HEK293 (cell line): ENCODE measurements around the gene CENPT.

Source experiments
- EGR2 ChIP-seq: fragments of 450-650 bp; formaldehyde crosslinking; IDR thresholded peaks from 2 replicates; pipeline ENCODE4 v1.5.1; 2016; ENCODE audit warnings: low read depth, missing biosample characterization, missing genetic modification characterization
- KLF8 ChIP-seq: fragments of 450-650 bp; formaldehyde crosslinking; IDR thresholded peaks from 2 replicates; pipeline ENCODE4 v1.5.1; 2016; ENCODE audit warnings: missing biosample characterization, missing genetic modification characterization
- MYNN ChIP-seq: fragments of 450-650 bp; formaldehyde crosslinking; IDR thresholded peaks from 2 replicates; pipeline ENCODE4 v1.5.1; 2016; ENCODE audit warnings: missing biosample characterization, missing genetic modification characterization, borderline replicate concordance
- ZBTB44 ChIP-seq: fragments of 450-650 bp; IDR thresholded peaks from 2 replicates; pipeline ENCODE4 v1.5.1; 2018; ENCODE audit warnings: missing biosample characterization, mild to moderate bottlenecking, missing genetic modification characterization
- ZFHX2 ChIP-seq: fragments of 450-650 bp; formaldehyde crosslinking; conservative IDR thresholded peaks from 2 replicates; pipeline ENCODE4 v1.5.1; 2016; ENCODE audit warnings: missing biosample characterization, missing genetic modification characterization
- ZNF221 ChIP-seq: fragments of 450-650 bp; formaldehyde crosslinking; IDR thresholded peaks from 2 replicates; pipeline ENCODE4 v1.5.1; 2017; ENCODE audit warnings: missing biosample characterization, missing genetic modification characterization, borderline replicate concordance
- ZNF223 ChIP-seq: fragments of 450-650 bp; formaldehyde crosslinking; IDR thresholded peaks from 2 replicates; pipeline ENCODE4 v1.5.1; 2016; ENCODE audit warnings: missing biosample characterization, missing genetic modification characterization
- ZNF324 ChIP-seq: fragments of 450-650 bp; formaldehyde crosslinking; IDR thresholded peaks from 2 replicates; pipeline ENCODE4 v1.5.1; 2016; ENCODE audit warnings: missing biosample characterization, missing genetic modification characterization
- ZNF449 ChIP-seq: fragments of 450-650 bp; formaldehyde crosslinking; IDR thresholded peaks from 2 replicates; pipeline ENCODE4 v1.5.1; 2017; ENCODE audit warnings: missing biosample characterization, mild to moderate bottlenecking, missing genetic modification characterization, moderate library complexity
- ZNF529 ChIP-seq: fragments of 450-650 bp; formaldehyde crosslinking; IDR thresholded peaks from 2 replicates; pipeline ENCODE4 v1.5.1; 2017; ENCODE audit warnings: missing genetic modification characterization, missing biosample characterization; ENCODE audit not compliant: insufficient replicate concordance
- ZNF571 ChIP-seq: fragments of 450-650 bp; formaldehyde crosslinking; IDR thresholded peaks from 2 replicates; pipeline ENCODE4 v1.5.0; 2017; ENCODE audit warnings: missing biosample characterization, missing genetic modification characterization
- TF ChIP-seq, protein P1 (sequence below): fragments of 450-650 bp; formaldehyde crosslinking; IDR thresholded peaks from 2 replicates; pipeline ENCODE4 v1.5.1; 2016; ENCODE audit warnings: missing biosample characterization, missing genetic modification characterization, borderline replicate concordance
- TF ChIP-seq, protein P2 (sequence below): fragments of 450-650 bp; formaldehyde crosslinking; IDR thresholded peaks from 2 replicates; pipeline ENCODE4 v1.5.1; 2017; ENCODE audit warnings: missing biosample characterization, missing genetic modification characterization
- TF ChIP-seq, protein P3 (sequence below): fragments of 450-650 bp; formaldehyde crosslinking; IDR thresholded peaks from 2 replicates; pipeline ENCODE4 v1.5.1; 2017; ENCODE audit warnings: missing biosample characterization, missing genetic modification characterization
- TF ChIP-seq, protein P4 (sequence below): fragments of 450-650 bp; formaldehyde crosslinking; conservative IDR thresholded peaks from 2 replicates; pipeline ENCODE4 v1.5.1; 2016; ENCODE audit warnings: low read depth, missing biosample characterization, missing genetic modification characterization
- TF ChIP-seq, protein P5 (sequence below): fragments of 450-650 bp; formaldehyde crosslinking; IDR thresholded peaks from 2 replicates; pipeline ENCODE4 v1.5.1; 2016; ENCODE audit warnings: missing biosample characterization, missing genetic modification characterization, borderline replicate concordance

The CENPT gene

DNA sequence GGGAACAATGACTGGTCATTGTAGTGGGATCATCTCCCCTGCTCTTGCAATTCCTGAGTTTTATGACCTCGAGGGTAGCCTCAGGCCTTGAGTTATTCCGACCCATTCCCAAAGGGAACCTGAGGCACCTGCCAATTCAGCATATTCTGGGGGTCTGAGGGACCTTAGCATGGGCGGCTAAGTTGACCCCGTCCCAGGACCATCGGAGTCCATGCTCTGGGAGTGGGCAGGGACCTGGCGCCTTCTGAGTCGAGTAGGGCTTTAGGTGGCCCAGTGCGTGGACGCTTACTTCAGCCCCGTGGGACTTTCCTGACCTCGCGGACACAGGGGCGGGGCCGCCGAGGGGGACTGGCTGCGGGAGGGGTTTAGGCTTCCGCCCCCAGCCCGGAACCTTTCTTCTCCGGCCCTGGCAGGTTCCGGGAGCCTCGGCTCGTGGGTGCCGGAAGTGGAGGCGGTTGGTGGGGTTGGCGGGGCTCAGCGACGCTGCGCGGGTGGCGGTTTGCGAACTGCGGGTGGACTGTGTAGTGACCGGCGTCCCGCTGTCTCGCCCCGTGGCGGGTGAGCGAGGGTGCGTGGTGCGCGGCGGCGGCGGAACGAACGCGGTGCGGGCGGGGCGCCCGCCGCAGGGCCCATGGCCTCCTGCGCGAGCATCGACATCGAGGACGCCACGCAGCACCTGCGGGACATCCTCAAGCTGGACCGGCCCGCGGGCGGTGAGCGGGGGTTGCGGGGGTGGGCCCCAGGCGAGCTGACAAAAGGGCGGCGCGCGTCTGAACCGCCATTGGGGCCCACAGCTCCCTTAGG is 25.3 kb upstream of the CENPT start, which contains the start of gene EDC4 (continued):
- TF ChIP-seq, protein P1, sequence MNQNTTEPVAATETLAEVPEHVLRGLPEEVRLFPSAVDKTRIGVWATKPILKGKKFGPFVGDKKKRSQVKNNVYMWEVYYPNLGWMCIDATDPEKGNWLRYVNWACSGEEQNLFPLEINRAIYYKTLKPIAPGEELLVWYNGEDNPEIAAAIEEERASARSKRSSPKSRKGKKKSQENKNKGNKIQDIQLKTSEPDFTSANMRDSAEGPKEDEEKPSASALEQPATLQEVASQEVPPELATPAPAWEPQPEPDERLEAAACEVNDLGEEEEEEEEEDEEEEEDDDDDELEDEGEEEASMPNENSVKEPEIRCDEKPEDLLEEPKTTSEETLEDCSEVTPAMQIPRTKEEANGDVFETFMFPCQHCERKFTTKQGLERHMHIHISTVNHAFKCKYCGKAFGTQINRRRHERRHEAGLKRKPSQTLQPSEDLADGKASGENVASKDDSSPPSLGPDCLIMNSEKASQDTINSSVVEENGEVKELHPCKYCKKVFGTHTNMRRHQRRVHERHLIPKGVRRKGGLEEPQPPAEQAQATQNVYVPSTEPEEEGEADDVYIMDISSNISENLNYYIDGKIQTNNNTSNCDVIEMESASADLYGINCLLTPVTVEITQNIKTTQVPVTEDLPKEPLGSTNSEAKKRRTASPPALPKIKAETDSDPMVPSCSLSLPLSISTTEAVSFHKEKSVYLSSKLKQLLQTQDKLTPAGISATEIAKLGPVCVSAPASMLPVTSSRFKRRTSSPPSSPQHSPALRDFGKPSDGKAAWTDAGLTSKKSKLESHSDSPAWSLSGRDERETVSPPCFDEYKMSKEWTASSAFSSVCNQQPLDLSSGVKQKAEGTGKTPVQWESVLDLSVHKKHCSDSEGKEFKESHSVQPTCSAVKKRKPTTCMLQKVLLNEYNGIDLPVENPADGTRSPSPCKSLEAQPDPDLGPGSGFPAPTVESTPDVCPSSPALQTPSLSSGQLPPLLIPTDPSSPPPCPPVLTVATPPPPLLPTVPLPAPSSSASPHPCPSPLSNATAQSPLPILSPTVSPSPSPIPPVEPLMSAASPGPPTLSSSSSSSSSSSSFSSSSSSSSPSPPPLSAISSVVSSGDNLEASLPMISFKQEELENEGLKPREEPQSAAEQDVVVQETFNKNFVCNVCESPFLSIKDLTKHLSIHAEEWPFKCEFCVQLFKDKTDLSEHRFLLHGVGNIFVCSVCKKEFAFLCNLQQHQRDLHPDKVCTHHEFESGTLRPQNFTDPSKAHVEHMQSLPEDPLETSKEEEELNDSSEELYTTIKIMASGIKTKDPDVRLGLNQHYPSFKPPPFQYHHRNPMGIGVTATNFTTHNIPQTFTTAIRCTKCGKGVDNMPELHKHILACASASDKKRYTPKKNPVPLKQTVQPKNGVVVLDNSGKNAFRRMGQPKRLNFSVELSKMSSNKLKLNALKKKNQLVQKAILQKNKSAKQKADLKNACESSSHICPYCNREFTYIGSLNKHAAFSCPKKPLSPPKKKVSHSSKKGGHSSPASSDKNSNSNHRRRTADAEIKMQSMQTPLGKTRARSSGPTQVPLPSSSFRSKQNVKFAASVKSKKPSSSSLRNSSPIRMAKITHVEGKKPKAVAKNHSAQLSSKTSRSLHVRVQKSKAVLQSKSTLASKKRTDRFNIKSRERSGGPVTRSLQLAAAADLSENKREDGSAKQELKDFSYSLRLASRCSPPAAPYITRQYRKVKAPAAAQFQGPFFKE (tag by site-specific recombination) = 0 out of 2 replicates have a peak, but pooled peaks have one; percentile 33
- TF ChIP-seq, protein P2, sequence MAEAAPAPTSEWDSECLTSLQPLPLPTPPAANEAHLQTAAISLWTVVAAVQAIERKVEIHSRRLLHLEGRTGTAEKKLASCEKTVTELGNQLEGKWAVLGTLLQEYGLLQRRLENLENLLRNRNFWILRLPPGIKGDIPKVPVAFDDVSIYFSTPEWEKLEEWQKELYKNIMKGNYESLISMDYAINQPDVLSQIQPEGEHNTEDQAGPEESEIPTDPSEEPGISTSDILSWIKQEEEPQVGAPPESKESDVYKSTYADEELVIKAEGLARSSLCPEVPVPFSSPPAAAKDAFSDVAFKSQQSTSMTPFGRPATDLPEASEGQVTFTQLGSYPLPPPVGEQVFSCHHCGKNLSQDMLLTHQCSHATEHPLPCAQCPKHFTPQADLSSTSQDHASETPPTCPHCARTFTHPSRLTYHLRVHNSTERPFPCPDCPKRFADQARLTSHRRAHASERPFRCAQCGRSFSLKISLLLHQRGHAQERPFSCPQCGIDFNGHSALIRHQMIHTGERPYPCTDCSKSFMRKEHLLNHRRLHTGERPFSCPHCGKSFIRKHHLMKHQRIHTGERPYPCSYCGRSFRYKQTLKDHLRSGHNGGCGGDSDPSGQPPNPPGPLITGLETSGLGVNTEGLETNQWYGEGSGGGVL (tag by site-specific recombination) = peak; percentile 64
- TF ChIP-seq ZBTB44 (tag by site-specific recombination) = peak; percentile 62; the same call in 1 of the 2 replicates
- TF ChIP-seq ZNF449 (tag by site-specific recombination) = peak; percentile 52
- peak; percentile 97 for TF ChIP-seq KLF8 (tag by site-specific recombination)
- no peak for TF ChIP-seq ZNF571 (tag by site-specific recombination)
- peak; percentile 96 for TF ChIP-seq EGR2 (tag by site-specific recombination)
- TF ChIP-seq ZFHX2 (tag by site-specific recombination) = peak; percentile 98
- TF ChIP-seq, protein P3, sequence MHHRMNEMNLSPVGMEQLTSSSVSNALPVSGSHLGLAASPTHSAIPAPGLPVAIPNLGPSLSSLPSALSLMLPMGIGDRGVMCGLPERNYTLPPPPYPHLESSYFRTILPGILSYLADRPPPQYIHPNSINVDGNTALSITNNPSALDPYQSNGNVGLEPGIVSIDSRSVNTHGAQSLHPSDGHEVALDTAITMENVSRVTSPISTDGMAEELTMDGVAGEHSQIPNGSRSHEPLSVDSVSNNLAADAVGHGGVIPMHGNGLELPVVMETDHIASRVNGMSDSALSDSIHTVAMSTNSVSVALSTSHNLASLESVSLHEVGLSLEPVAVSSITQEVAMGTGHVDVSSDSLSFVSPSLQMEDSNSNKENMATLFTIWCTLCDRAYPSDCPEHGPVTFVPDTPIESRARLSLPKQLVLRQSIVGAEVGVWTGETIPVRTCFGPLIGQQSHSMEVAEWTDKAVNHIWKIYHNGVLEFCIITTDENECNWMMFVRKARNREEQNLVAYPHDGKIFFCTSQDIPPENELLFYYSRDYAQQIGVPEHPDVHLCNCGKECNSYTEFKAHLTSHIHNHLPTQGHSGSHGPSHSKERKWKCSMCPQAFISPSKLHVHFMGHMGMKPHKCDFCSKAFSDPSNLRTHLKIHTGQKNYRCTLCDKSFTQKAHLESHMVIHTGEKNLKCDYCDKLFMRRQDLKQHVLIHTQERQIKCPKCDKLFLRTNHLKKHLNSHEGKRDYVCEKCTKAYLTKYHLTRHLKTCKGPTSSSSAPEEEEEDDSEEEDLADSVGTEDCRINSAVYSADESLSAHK (tag by site-specific recombination) = peak; percentile 54; the same call in 1 of the 2 replicates
- TF ChIP-seq, protein P4, sequence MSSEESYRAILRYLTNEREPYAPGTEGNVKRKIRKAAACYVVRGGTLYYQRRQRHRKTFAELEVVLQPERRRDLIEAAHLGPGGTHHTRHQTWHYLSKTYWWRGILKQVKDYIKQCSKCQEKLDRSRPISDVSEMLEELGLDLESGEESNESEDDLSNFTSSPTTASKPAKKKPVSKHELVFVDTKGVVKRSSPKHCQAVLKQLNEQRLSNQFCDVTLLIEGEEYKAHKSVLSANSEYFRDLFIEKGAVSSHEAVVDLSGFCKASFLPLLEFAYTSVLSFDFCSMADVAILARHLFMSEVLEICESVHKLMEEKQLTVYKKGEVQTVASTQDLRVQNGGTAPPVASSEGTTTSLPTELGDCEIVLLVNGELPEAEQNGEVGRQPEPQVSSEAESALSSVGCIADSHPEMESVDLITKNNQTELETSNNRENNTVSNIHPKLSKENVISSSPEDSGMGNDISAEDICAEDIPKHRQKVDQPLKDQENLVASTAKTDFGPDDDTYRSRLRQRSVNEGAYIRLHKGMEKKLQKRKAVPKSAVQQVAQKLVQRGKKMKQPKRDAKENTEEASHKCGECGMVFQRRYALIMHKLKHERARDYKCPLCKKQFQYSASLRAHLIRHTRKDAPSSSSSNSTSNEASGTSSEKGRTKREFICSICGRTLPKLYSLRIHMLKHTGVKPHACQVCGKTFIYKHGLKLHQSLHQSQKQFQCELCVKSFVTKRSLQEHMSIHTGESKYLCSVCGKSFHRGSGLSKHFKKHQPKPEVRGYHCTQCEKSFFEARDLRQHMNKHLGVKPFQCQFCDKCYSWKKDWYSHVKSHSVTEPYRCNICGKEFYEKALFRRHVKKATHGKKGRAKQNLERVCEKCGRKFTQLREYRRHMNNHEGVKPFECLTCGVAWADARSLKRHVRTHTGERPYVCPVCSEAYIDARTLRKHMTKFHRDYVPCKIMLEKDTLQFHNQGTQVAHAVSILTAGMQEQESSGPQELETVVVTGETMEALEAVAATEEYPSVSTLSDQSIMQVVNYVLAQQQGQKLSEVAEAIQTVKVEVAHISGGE = peak; percentile 100
- 0 out of 2 replicates have a peak, but pooled peaks have one; percentile 50 for TF ChIP-seq ZNF324 (tag by site-specific recombination)
- no peak for TF ChIP-seq MYNN (tag by site-specific recombination)
- TF ChIP-seq, protein P5, sequence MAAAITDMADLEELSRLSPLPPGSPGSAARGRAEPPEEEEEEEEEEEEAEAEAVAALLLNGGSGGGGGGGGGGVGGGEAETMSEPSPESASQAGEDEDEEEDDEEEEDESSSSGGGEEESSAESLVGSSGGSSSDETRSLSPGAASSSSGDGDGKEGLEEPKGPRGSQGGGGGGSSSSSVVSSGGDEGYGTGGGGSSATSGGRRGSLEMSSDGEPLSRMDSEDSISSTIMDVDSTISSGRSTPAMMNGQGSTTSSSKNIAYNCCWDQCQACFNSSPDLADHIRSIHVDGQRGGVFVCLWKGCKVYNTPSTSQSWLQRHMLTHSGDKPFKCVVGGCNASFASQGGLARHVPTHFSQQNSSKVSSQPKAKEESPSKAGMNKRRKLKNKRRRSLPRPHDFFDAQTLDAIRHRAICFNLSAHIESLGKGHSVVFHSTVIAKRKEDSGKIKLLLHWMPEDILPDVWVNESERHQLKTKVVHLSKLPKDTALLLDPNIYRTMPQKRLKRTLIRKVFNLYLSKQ (tag by site-specific recombination) = no peak
- TF ChIP-seq ZNF223 (tag by site-specific recombination) = 0 out of 2 replicates have a peak, but pooled peaks have one; percentile 17
- TF ChIP-seq ZNF221 (tag by site-specific recombination) = 0 out of 2 replicates have a peak, but pooled peaks have one; percentile 31
- no peak for TF ChIP-seq ZNF529 (tag by site-specific recombination)
